ENCODE results near the gene NANP. TPM values are rescaled to one million over a fixed set of nuclear protein-coding genes. Genes with fewer than 3 reads are reported as not detected.
"Not testable (repeated sequence)": the region's sequence is repeated elsewhere in the genome, so short reads cannot be mapped to it uniquely, and the experiment has no call there.

Gene NANP
- total RNA-seq, 2 experiments from 2014 or later, result 1.1 to 1.2 TPM

GRCh38 chr20:25604611-25605010 lies 19.2 kb downstream of the NANP start:
- POLR2A ChIA-PET, result no interaction called here
- TF ChIP-seq CTCF (IDR thresholded peaks at IDR 0.05), result no peak
- Histone ChIP-seq H3K4me3 (ENCODE audit: low read length) (no peak overlapping the region), H3K27ac (ENCODE audit: low read depth in 1 of 2, low read length in 2 of 2) (no peak overlapping the region), H3K36me3 (ENCODE audit: insufficient read depth, low read length) (no peaks in the 10 kb centered on the region), H3K9me3 (ENCODE audit: control insufficient read depth in 1 of 2, insufficient read depth in 1 of 2, low read length in 2 of 2) (no peaks in the 10 kb centered on the region), H3K27me3 (ENCODE audit: control insufficient read depth in 1 of 2, insufficient read depth in 2 of 2, low read length in 2 of 2) (no peaks in the 10 kb centered on the region), H3K4me1 (ENCODE audit: insufficient read depth, low read length) (no peaks in the 10 kb centered on the region)
- no peak for ATAC-seq (ENCODE audit: poor library complexity)
- H3K27me3 Mint-ChIP-seq, result no peaks in the 10 kb centered on the region
- H3K36me3 Mint-ChIP-seq (ENCODE audit: low read depth), result no peaks in the 10 kb centered on the region
- no peaks in the 10 kb centered on the region for H3K4me1 Mint-ChIP-seq (ENCODE audit: low read depth)
- no peak overlapping the region for H3K4me3 Mint-ChIP-seq
- DNase-seq, result no peak
- intact Hi-C loops (cut with DNase I, micrococcal nuclease), result no loop called here
- no peak overlapping the region for H3K27ac Mint-ChIP-seq
- CTCF ChIA-PET, result no interaction called here
- no peaks in the 10 kb centered on the region for H3K9me3 Mint-ChIP-seq

GRCh38 chr20:25602914-25603309 lies 20.9 kb downstream of the NANP start:
- H3K4me3 Mint-ChIP-seq, POLR2A ChIA-PET: not testable (repeated sequence)

GRCh38 chr20:25602191-25602913 lies 21.5 kb downstream of the NANP start:
- POLR2A ChIA-PET; H3K27ac ChIP-seq (ENCODE audit: low read depth in 1 of 2, low read length in 2 of 2); DNase-seq; H3K27ac Mint-ChIP-seq; H3K36me3 Mint-ChIP-seq (ENCODE audit: low read depth); ATAC-seq (ENCODE audit: poor library complexity); H3K9me3 ChIP-seq (ENCODE audit: control insufficient read depth in 1 of 2, insufficient read depth in 1 of 2, low read length in 2 of 2); H3K36me3 ChIP-seq (ENCODE audit: insufficient read depth, low read length); H3K27me3 Mint-ChIP-seq; H3K9me3 Mint-ChIP-seq; H3K4me3 Mint-ChIP-seq; H3K4me1 ChIP-seq (ENCODE audit: insufficient read depth, low read length); H3K4me3 ChIP-seq (ENCODE audit: low read length); intact Hi-C loops (cut with DNase I, micrococcal nuclease); H3K4me1 Mint-ChIP-seq (ENCODE audit: low read depth); H3K27me3 ChIP-seq (ENCODE audit: control insufficient read depth in 1 of 2, insufficient read depth in 2 of 2, low read length in 2 of 2): not testable (repeated sequence)
- CTCF ChIA-PET, result interaction anchor here (0.6 kb wide), 1 partner anchor 65 kb away, joined by 3 read pairs; no protein-coding TSS in a partner anchor

More at GRCh38 chr20:25602914-25603309, 20.9 kb downstream of the NANP start:
- H3K4me3 ChIP-seq (ENCODE audit: low read length); H3K27me3 ChIP-seq (ENCODE audit: control insufficient read depth in 1 of 2, insufficient read depth in 2 of 2, low read length in 2 of 2); H3K27ac ChIP-seq (ENCODE audit: low read depth in 1 of 2, low read length in 2 of 2); H3K9me3 Mint-ChIP-seq; ATAC-seq (ENCODE audit: poor library complexity); H3K9me3 ChIP-seq (ENCODE audit: control insufficient read depth in 1 of 2, insufficient read depth in 1 of 2, low read length in 2 of 2); H3K4me1 ChIP-seq (ENCODE audit: insufficient read depth, low read length); H3K27ac Mint-ChIP-seq; DNase-seq; H3K4me1 Mint-ChIP-seq (ENCODE audit: low read depth); H3K36me3 ChIP-seq (ENCODE audit: insufficient read depth, low read length); intact Hi-C loops (cut with DNase I, micrococcal nuclease); H3K36me3 Mint-ChIP-seq (ENCODE audit: low read depth); CTCF ChIA-PET; H3K27me3 Mint-ChIP-seq: not testable (repeated sequence)

GRCh38 chr20:25601659-25602058 lies 22.2 kb downstream of the NANP start:
- ATAC-seq (ENCODE audit: poor library complexity), result no peak
- intact Hi-C loops (cut with DNase I, micrococcal nuclease), result no loop called here

More at GRCh38 chr20:25601659-25602058, 22.2 kb downstream of the NANP start:
- no peak overlapping the region for H3K4me3 ChIP-seq (ENCODE audit: low read length)
- no peaks in the 10 kb centered on the region for H3K4me1 ChIP-seq (ENCODE audit: insufficient read depth, low read length)
- H3K27ac ChIP-seq (ENCODE audit: low read depth in 1 of 2, low read length in 2 of 2), result no peak overlapping the region
- H3K36me3 Mint-ChIP-seq (ENCODE audit: low read depth), result no peaks in the 10 kb centered on the region
- H3K36me3 ChIP-seq (ENCODE audit: insufficient read depth, low read length), result no peaks in the 10 kb centered on the region
- no peaks in the 10 kb centered on the region for H3K27me3 ChIP-seq (ENCODE audit: control insufficient read depth in 1 of 2, insufficient read depth in 2 of 2, low read length in 2 of 2)
- no peak for TF ChIP-seq CTCF (IDR thresholded peaks at IDR 0.05)
- H3K9me3 Mint-ChIP-seq, result no peaks in the 10 kb centered on the region
- no peaks in the 10 kb centered on the region for H3K27me3 Mint-ChIP-seq
- ChIA-PET POLR2A (no interaction called here), CTCF (interaction anchor here (0.6 kb wide), 1 partner anchor 66 kb away, joined by 3 read pairs; no protein-coding TSS in a partner anchor)
- H3K9me3 ChIP-seq (ENCODE audit: control insufficient read depth in 1 of 2, insufficient read depth in 1 of 2, low read length in 2 of 2), result no peaks in the 10 kb centered on the region
- H3K27ac Mint-ChIP-seq, result no peak overlapping the region
- H3K4me3 Mint-ChIP-seq, result no peak overlapping the region
- H3K4me1 Mint-ChIP-seq (ENCODE audit: low read depth), result no peaks in the 10 kb centered on the region
- no peak for DNase-seq
